ENCODE measurements around the gene LAS1L. TPM values are rescaled to one million over a fixed set of nuclear protein-coding genes. Genes with fewer than 3 reads are reported as not detected.
"Not testable (repeated sequence)": the region's sequence is repeated elsewhere in the genome, so short reads cannot be mapped to it uniquely, and the experiment has no call there.

LAS1L gene
- total RNA-seq, 4 donors from 2014 or later, result 21.5 to 26.5 (median 22.8) TPM

DNA sequence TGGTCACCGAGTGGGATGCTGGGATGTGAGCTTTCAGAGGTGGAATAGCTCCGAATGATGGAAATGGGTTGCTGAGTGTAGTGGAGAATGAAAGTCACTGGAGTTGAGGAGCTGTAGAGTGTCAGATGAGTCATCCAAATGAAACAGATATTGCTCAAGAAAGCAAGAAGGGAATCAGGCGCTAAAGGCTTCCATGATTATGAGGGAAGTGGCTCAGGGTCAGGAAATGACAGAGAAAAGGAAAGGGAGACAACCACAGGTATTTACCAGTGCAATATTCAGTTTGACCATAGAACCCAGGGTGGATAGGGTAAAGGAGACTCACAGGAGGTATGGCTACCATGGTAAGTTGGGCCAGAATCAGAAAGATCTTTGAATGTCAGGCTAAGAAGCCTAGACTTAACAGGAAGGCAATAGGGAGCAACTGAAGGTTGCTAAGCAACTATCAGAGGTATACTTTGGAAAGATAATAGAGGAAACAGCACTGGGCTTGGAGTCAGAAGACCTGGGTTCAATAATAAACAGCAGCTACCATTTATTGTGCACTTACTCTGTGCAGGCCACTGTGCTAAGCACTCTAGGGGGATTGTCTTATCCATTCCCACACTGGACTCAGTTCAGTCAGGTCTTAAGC, 11.7 kb downstream of the LAS1L start:
- no peaks in the 10 kb centered on the region for H3K27me3 ChIP-seq
- no peak overlapping the region for H3K27ac ChIP-seq (replicated peaks in 1 of 4)
- no peak for DNase-seq (ENCODE audit: extremely low spot score)
- peaks cover 16 to 84% (median 62%) of the 10 kb centered on the region in 4 donors for H3K36me3 ChIP-seq
- WGBS, result 82% methylated on average over 3 of the region's 3 CpGs
- TF ChIP-seq POLR2A (IDR thresholded peaks at IDR 0.05; ENCODE audit: low read depth) (no peak), EP300 (IDR thresholded peaks at IDR 0.05) (no peak), POLR2AphosphoS5 (IDR thresholded peaks at IDR 0.05) (no peak)
- TF ChIP-seq, protein P1, sequence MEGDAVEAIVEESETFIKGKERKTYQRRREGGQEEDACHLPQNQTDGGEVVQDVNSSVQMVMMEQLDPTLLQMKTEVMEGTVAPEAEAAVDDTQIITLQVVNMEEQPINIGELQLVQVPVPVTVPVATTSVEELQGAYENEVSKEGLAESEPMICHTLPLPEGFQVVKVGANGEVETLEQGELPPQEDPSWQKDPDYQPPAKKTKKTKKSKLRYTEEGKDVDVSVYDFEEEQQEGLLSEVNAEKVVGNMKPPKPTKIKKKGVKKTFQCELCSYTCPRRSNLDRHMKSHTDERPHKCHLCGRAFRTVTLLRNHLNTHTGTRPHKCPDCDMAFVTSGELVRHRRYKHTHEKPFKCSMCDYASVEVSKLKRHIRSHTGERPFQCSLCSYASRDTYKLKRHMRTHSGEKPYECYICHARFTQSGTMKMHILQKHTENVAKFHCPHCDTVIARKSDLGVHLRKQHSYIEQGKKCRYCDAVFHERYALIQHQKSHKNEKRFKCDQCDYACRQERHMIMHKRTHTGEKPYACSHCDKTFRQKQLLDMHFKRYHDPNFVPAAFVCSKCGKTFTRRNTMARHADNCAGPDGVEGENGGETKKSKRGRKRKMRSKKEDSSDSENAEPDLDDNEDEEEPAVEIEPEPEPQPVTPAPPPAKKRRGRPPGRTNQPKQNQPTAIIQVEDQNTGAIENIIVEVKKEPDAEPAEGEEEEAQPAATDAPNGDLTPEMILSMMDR (IDR thresholded peaks at IDR 0.05), result no peak
- H3K4me3 ChIP-seq, result no peak overlapping the region
- no peaks in the 10 kb centered on the region for H3K4me1 ChIP-seq
- intact Hi-C loops (cut with DNase I), result no loop called here
- H3K9me3 ChIP-seq, result no peaks in the 10 kb centered on the region

DNA sequence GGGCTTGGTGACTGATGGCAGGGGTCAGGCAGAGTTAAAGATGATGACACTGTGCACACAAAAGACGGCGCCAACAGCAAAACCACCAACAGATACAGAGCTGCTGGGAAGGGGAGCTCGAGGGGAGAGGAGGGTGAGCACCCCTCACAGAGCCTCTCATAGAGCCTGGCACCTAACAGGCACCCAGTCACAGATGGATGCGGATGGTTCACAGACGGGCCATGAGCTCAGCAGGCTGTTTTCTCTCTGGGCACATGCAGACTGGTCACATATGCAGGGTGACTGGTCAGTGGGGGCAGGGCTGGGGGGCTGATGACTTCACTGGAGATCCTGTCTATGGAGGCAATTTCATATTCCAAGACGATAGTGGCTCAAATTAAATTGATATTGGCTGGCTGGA, 15.1 kb downstream of the LAS1L start:
- H3K27ac ChIP-seq (replicated peaks in 1 of 4); DNase-seq (ENCODE audit: extremely low spot score); H3K27me3 ChIP-seq; H3K4me3 ChIP-seq; H3K9me3 ChIP-seq; H3K4me1 ChIP-seq; intact Hi-C loops (cut with DNase I): not testable (repeated sequence)
- H3K36me3 ChIP-seq, result peaks cover 16 to 70% (median 54%) of the 10 kb centered on the region in 4 donors
- WGBS, result 60% methylated on average over 1 of the region's 6 CpGs

DNA sequence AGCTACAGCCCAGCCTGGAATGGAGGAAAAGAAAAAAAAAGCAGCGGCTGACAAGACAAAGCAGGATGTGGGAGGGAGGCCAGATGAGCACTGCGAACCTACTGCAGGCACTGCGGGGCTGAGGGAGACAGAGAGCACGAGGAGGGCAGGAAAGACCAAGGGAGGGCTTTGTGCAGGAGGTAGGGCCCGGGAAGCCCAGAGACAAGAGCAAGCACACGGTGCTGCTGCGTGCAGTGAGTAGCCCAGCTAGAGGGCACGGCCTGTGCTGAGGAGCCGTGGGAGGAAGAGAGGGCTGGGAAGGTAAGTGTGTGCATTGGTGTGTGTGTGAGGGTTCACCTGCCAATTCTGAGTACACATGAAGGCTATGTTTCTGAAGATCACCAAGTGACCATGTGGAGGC, 15.6 kb downstream of the LAS1L start:
- H3K9me3 ChIP-seq, result not testable (repeated sequence)

DNA sequence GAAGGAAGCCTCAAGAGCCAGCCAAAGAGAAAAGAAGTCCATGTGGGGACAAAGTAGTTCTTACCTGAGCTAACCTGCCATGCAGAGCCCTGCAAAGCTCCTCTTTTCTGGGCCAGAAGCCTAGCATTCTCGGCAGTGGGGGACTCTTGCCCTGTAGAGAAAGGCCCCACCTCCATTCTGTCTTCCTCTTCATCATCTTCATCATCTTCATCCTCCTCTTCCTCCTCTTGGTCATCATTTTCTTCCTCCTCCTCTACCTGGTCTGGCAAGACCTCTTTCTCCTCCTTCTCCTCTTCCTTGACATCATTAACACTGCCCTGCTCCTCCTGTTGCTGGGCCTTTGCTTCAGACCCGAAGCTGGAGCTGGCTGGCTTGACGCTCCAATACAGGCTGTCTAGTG, 16.7 kb downstream of the LAS1L start:
- H3K36me3 ChIP-seq, result peaks cover 5 to 70% (median 53%) of the 10 kb centered on the region in 4 donors
- DNase-seq (ENCODE audit: extremely low spot score), result no peak
- H3K4me3 ChIP-seq, result no peak overlapping the region
- H3K27me3 ChIP-seq, result no peaks in the 10 kb centered on the region
- H3K27ac ChIP-seq (replicated peaks in 1 of 4), result no peak overlapping the region
- no peaks in the 10 kb centered on the region for H3K4me1 ChIP-seq
- 70% methylated on average over 3 of the region's 3 CpGs for WGBS
- H3K9me3 ChIP-seq, result no peaks in the 10 kb centered on the region
- intact Hi-C loops (cut with DNase I), result no loop called here
- TF ChIP-seq POLR2A (IDR thresholded peaks at IDR 0.05; ENCODE audit: low read depth) (no peak), EP300 (IDR thresholded peaks at IDR 0.05) (no peak), POLR2AphosphoS5 (IDR thresholded peaks at IDR 0.05) (no peak)
- TF ChIP-seq, protein P1 (IDR thresholded peaks at IDR 0.05), result no peak

More for the DNA sequence above, 15.6 kb downstream of the LAS1L start:
- intact Hi-C loops (cut with DNase I); DNase-seq (ENCODE audit: extremely low spot score); H3K27ac ChIP-seq (replicated peaks in 1 of 4); H3K4me3 ChIP-seq; H3K4me1 ChIP-seq; H3K27me3 ChIP-seq: not testable (repeated sequence)
- peaks cover 15 to 70% (median 55%) of the 10 kb centered on the region in 4 donors for H3K36me3 ChIP-seq
- WGBS, result 74% methylated on average over 6 of the region's 9 CpGs

DNA sequence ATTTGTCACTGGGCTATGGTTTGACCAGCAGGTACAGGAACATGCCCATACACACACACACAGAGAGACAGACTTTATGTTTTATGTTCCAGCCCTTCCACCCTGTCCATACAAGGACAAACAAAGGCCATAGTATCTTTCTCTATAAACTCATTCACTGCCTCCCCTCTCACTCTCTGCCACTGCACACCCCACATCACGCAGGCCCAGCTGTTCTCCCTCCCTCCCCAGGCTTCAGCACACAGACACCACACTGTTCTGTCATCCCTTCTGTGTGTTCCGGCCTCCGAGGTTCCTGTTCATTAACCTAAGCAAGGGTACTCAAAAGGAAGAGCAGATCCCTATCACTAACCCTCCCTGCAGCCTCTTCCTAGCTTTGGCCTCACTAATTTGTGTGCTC, 17.8 kb downstream of the LAS1L start:
- H3K27ac ChIP-seq (replicated peaks in 1 of 4), result no peak overlapping the region
- intact Hi-C loops (cut with DNase I), result no loop called here
- no peak overlapping the region for H3K4me3 ChIP-seq
- H3K36me3 ChIP-seq, result peaks cover 5 to 70% (median 54%) of the 10 kb centered on the region in 4 donors
- H3K27me3 ChIP-seq, result no peaks in the 10 kb centered on the region
- no peaks in the 10 kb centered on the region for H3K9me3 ChIP-seq
- no peaks in the 10 kb centered on the region for H3K4me1 ChIP-seq
- WGBS, result 87% methylated on average over 3 of the region's 3 CpGs
- TF ChIP-seq POLR2A (IDR thresholded peaks at IDR 0.05; ENCODE audit: low read depth) (no peak), EP300 (IDR thresholded peaks at IDR 0.05) (no peak), POLR2AphosphoS5 (IDR thresholded peaks at IDR 0.05) (no peak)
- DNase-seq (ENCODE audit: extremely low spot score), result no peak

DNA sequence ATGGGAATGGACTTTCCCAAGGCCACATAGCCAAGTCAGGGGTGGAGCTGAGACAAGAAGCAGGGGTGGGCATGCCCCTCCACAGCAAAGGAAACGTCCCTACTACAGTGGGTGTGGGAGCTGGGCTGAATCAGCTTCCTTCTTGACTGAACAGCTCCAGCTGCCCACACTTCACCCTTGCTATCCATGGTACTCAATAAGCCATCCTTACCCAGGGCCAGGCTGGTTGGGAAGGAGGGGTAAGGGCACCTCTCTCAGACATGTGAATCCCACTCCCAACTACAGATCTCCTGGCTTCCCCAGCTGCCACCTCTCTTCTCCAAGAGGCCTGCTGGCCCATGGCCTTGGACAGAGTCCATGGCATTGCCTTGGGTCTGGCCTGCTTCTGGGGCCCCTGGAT, 21.0 kb downstream of the LAS1L start:
- H3K36me3 ChIP-seq, result peaks cover 0 to 55% (median 42%) of the 10 kb centered on the region in 4 donors
- H3K27me3 ChIP-seq, result no peaks in the 10 kb centered on the region
- H3K27ac ChIP-seq (replicated peaks in 1 of 4), result no peak overlapping the region
- H3K4me3 ChIP-seq, result no peak overlapping the region
- TF ChIP-seq EP300 (IDR thresholded peaks at IDR 0.05) (no peak), POLR2A (IDR thresholded peaks at IDR 0.05; ENCODE audit: low read depth) (no peak), POLR2AphosphoS5 (IDR thresholded peaks at IDR 0.05) (no peak)
- TF ChIP-seq, protein P1 (IDR thresholded peaks at IDR 0.05), result no peak
- no peaks in the 10 kb centered on the region for H3K4me1 ChIP-seq
- intact Hi-C loops (cut with DNase I), result no loop called here
- no peaks in the 10 kb centered on the region for H3K9me3 ChIP-seq
- WGBS, result 50% methylated on average over 1 of the region's 1 CpG
- DNase-seq (ENCODE audit: extremely low spot score), result no peak
